Peyer's patch (tissue), 4 donors: Measurements from ENCODE around the gene PRELID2. TPM values are rescaled to one million over a fixed set of nuclear protein-coding genes. Genes with fewer than 3 reads are reported as not detected.

ENCODE experiments used
- DNase-seq, 3 donors: peaks; one replicate each; pipeline ENCODE4 v3.0.0-alpha.2; 2017 to 2019
- H3K27ac ChIP-seq, 4 donors: fragments of 200-600 bp; sonication (generic); one replicate each; pipeline ENCODE4 v1.5.1; 2016 to 2019
- H3K27me3 ChIP-seq, 2 donors: fragments of 200-600 bp; sonication (generic); one replicate each; pipeline ENCODE4 v1.5.1; 2019
- H3K36me3 ChIP-seq, 3 donors: fragments of 200-600 bp; sonication (generic); one replicate each; pipeline ENCODE4 v1.5.1; 2016 to 2019
- H3K4me1 ChIP-seq, 4 donors: fragments of 200-600 bp; sonication (generic); one replicate each; pipeline ENCODE4 v1.5.1; 2016 to 2019
- H3K4me3 ChIP-seq, 4 donors: fragments of 200-600 bp; sonication (generic); 1 replicate in 3 of 4; 2 replicates in 1 of 4; pipeline ENCODE4 v1.5.1; 2016 to 2019; ENCODE audit warnings: mild to moderate bottlenecking in 1 of 4
- H3K9me3 ChIP-seq, 4 donors: fragments of 200-600 bp; sonication (generic); one replicate each; pipeline ENCODE4 v1.5.1; 2016 to 2019; ENCODE audit warnings: mild to moderate bottlenecking in 1 of 4
- POLR2A ChIP-seq, 2 donors: fragments of 450-650 bp; IDR thresholded peaks; one replicate each; pipeline ENCODE4 v1.5.1; 2017; ENCODE audit warnings: antibody characterized with exemption in 2 of 2, mild to moderate bottlenecking in 2 of 2, moderate library complexity in 2 of 2
- total RNA-seq, 4 donors: library from RNA; depleted of rRNA; stranded (reverse); fragments of >200 nt; gene quantifications; one replicate each; pipeline ENCODE4 v1.1.0, GENCODE V29; 2016
- TF ChIP-seq, protein P1 (sequence below), 6 experiments: fragments of 450-650 bp in 4 of 6; fragments of 200-600 bp in 2 of 6; sonication (generic) in 1 of 6; IDR thresholded peaks; one replicate each; pipeline ENCODE4 v1.5.1; 2017 to 2019; ENCODE audit warnings: antibody characterized with exemption in 6 of 6, mild to moderate bottlenecking in 3 of 6, moderate library complexity in 1 of 6

The PRELID2 gene
- total RNA-seq, 4 donors from 2014 or later: 81.7 to 194 (median 104) TPM

DNA sequence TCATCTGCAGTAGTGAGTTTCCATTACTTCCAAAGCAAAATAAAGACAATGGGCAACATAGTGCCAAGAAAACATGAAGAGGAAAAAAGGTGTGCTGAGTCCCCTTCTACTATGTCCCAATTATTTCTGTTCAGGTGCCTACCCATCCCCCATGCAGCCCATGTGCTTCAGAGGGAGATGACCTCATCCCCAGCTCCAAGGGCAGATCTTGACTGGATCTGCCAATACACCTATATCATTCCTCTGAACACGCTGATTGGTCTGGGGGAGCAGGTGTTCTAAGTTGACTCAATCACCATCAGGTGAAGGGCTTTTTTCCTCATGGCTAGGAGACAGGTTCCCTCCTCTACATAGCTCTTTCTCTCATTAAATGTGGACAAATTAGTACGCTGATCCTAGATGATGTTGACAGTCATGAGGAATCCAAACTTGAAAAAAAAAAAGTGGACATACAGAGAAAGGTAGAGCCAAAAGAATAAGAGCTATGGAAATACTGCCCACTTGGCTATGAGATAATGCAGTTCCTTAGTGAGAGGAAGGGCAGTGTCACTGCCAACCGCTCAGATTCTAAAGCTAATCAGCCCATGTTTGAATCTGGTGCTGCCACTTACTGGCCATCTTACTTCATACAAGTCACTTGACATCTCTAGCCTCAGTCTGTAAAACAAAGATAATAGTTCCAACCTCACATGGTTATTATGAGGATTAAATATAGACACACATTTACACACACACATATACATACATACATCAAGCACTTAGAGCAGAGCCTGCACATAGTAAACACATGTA, 23.1 kb downstream of the PRELID2 start:
- H3K36me3 ChIP-seq: peaks cover 0 to 49% (median 0%) of the 10 kb centered on the region in 3 donors
- H3K4me1 ChIP-seq: no peaks in the 10 kb centered on the region
- TF ChIP-seq, protein P1, sequence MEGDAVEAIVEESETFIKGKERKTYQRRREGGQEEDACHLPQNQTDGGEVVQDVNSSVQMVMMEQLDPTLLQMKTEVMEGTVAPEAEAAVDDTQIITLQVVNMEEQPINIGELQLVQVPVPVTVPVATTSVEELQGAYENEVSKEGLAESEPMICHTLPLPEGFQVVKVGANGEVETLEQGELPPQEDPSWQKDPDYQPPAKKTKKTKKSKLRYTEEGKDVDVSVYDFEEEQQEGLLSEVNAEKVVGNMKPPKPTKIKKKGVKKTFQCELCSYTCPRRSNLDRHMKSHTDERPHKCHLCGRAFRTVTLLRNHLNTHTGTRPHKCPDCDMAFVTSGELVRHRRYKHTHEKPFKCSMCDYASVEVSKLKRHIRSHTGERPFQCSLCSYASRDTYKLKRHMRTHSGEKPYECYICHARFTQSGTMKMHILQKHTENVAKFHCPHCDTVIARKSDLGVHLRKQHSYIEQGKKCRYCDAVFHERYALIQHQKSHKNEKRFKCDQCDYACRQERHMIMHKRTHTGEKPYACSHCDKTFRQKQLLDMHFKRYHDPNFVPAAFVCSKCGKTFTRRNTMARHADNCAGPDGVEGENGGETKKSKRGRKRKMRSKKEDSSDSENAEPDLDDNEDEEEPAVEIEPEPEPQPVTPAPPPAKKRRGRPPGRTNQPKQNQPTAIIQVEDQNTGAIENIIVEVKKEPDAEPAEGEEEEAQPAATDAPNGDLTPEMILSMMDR (IDR thresholded peaks at IDR 0.05): peak in 2 of 6 experiments; percentile 18 to 25
- no peak for TF ChIP-seq POLR2A (IDR thresholded peaks at IDR 0.05)
- no peaks in the 10 kb centered on the region for H3K9me3 ChIP-seq
- H3K4me3 ChIP-seq: no peak overlapping the region
- no peak overlapping the region for H3K27ac ChIP-seq
- H3K27me3 ChIP-seq: no peaks in the 10 kb centered on the region
- no peak for DNase-seq

DNA sequence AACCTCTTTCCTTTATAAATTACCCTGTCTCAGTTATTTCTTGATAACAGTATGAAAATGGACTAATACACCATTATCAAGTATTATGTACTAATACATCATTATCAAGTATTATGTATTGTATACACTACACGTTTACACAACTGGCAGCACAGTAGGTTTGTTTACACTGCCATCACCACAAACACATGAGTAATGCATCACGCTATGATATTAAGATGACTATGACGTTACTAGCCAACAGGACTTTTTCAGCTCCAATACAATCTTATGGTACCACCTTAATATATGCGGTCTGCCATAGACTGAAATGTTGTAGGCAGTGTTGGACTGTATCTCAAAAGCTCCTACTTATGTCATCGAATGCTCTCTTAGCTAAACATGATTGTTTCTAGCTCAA, 28.2 kb downstream of the PRELID2 start:
- Histone ChIP-seq H3K4me1 (no peaks in the 10 kb centered on the region), H3K9me3 (no peaks in the 10 kb centered on the region), H3K27ac (no peak overlapping the region), H3K36me3 (peaks cover 0 to 29% (median 0%) of the 10 kb centered on the region in 3 donors), H3K27me3 (no peaks in the 10 kb centered on the region), H3K4me3 (no peak overlapping the region)
- no peak for DNase-seq
- TF ChIP-seq POLR2A (IDR thresholded peaks at IDR 0.05): no peak
- TF ChIP-seq, protein P1 (IDR thresholded peaks at IDR 0.05): no peak

DNA sequence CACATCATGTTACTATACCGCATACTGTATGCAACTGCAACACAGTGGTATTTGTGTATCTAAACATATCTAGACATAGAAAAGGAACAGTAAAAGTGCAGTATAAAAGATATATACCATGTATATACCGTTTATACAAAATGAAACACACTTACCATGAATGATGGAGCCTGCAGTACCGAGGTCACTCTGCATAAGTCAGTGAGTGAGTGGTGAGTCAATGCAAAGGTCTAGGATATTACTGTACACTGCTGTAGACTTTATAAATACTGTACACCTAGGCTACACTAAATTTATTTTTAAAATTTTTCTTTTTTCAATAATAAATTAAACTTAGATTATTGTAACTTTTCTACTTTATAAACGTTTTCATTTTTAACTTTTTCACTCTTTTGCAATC, 29.3 kb downstream of the PRELID2 start:
- Histone ChIP-seq H3K9me3 (no peaks in the 10 kb centered on the region), H3K27me3 (no peaks in the 10 kb centered on the region), H3K36me3 (peaks cover 0 to 24% (median 0%) of the 10 kb centered on the region in 3 donors), H3K4me3 (no peak overlapping the region), H3K4me1 (no peaks in the 10 kb centered on the region), H3K27ac (no peak overlapping the region)
- no peak for DNase-seq
- no peak for TF ChIP-seq POLR2A (IDR thresholded peaks at IDR 0.05)

DNA sequence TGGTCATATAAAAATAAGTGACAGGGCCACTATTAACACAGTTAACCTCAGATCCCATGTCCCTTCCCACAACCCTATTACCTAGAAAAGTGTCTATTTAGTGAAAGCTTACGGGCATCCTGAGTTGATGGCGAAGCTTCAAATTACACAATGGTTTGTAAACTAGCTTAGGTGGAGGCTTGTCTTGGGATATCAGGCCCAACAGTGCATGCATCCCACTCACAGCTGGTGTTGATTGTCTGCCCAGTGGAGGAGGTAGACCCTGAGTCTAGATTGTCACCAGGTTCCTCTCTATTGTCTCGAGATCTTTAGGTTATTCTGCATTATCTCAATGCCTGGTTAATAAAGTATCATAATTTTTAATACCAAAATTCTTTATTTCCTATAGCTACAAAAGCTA, 30.4 kb downstream of the PRELID2 start:
- H3K27me3 ChIP-seq: no peaks in the 10 kb centered on the region
- no peak overlapping the region for H3K4me3 ChIP-seq
- no peaks in the 10 kb centered on the region for H3K9me3 ChIP-seq
- H3K36me3 ChIP-seq: peaks cover 0 to 20% (median 0%) of the 10 kb centered on the region in 3 donors
- H3K27ac ChIP-seq: no peak overlapping the region
- TF ChIP-seq, protein P1 (IDR thresholded peaks at IDR 0.05): no peak
- TF ChIP-seq POLR2A (IDR thresholded peaks at IDR 0.05): no peak
- DNase-seq: no peak
- no peaks in the 10 kb centered on the region for H3K4me1 ChIP-seq

DNA sequence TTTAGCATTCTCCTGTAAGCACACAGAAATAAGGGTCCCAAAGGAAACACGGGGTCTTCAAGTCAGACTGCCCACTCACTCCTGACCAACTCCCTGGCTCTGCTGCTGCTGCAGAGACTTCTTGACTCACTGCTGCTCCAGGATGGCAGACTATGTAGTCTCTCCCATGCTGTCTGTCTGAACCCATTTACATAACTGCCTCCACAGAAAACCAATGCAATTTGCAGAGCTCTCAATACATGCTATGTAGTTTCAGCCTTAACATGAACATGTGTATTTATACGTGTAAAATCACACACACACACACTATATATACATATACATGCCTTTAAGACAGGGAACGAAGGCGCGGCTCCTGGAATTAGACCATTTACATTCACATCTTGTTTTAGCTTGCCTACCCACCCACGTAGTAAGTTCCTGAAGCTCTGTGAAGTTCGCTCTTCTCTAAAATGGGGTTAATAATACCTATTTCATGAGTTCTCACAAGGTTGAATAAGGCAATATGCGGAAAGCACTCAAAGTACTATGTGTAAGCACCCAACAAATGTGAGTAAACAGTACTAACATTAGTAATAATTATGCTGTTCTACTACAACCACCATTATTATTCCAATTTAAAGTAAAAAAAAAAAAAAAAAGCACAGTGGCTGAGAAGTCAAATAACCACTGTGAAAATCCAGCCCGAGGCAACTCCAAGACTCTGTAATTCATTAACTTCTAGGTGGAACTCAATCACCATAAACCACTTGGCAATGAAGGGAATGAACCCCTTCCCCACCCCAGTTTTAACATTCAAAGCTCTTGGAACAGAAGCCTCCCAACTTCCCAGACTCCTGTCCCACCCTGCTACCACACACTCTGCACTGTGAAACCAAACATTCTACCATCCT, 31.8 kb downstream of the PRELID2 start:
- no peak overlapping the region for H3K4me3 ChIP-seq
- no peak overlapping the region for H3K27ac ChIP-seq
- TF ChIP-seq, protein P1 (IDR thresholded peaks at IDR 0.05): no peak
- H3K27me3 ChIP-seq: no peaks in the 10 kb centered on the region
- no peaks in the 10 kb centered on the region for H3K9me3 ChIP-seq
- H3K4me1 ChIP-seq: no peaks in the 10 kb centered on the region
- no peak for DNase-seq
- peaks cover 0 to 21% (median 0%) of the 10 kb centered on the region in 3 donors for H3K36me3 ChIP-seq

DNA sequence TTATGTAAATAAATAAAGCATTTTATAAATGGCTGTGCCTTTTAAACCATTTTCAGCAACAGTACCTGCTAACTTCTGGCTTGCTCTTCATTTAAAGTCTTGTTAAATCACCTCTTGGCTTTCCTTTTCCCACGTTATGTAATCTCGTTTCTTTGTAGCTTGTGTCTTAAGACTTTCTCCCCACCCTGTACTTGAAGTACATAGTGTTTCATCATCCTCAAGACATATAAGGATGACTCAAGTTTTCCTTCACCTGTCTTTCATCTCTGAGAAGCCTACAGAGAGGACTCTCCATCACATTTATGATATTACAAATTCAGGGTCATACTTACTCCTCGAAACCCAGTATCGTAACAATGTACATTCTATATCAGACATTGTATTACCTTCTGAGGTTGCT, 33.9 kb downstream of the PRELID2 start:
- TF ChIP-seq, protein P1 (IDR thresholded peaks at IDR 0.05): no peak
- TF ChIP-seq POLR2A (IDR thresholded peaks at IDR 0.05): no peak
- peaks cover 0 to 25% (median 0%) of the 10 kb centered on the region in 3 donors for H3K36me3 ChIP-seq
- H3K4me3 ChIP-seq: no peak overlapping the region
- H3K27ac ChIP-seq: no peak overlapping the region
- DNase-seq: no peak
- no peaks in the 10 kb centered on the region for H3K27me3 ChIP-seq
- no peaks in the 10 kb centered on the region for H3K9me3 ChIP-seq
- H3K4me1 ChIP-seq: no peaks in the 10 kb centered on the region
